GM19467 (cell line): ENCODE measurements around the gene FBXO41.

Experiments
- ATAC-seq: cut with Tn5 transposase; IDR thresholded peaks from one replicate; pipeline ENCODE4 v1.9.1; 2021; ENCODE audit warnings: mild to moderate bottlenecking, moderate library complexity; ENCODE audit not compliant: unreplicated experiment

The FBXO41 gene

GRCh38 chr2:73250872-73251846, 33.1 kb downstream of the FBXO41 start:
- ATAC-seq: no peak

DNA sequence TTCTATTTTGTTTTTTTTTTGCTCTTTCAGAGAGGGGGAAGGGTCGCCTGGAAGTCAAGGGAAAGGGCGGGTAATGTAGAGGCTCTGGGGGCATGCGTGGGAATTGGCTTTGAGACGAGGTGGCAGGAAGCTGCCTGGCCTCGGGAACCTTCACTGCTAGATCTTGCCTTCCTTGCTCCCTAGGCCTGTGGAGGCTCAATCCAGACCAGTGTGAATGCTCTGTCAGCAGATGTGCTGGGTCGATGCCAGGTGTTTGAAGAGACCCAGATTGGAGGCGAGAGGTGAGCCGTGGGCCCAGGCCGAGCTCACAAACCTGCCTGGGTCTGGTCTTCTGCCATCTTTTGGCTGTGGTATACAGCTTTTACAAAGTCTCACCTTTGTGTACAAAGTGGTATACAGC, 34.6 kb downstream of the FBXO41 start:
- ATAC-seq: no peak

GRCh38 chr2:73246850-73247249, 37.4 kb downstream of the FBXO41 start:
- no peak for ATAC-seq

GRCh38 chr2:73244580-73244979, 39.7 kb downstream of the FBXO41 start:
- no peak for ATAC-seq

- no peak for ATAC-seq
Measured at GRCh38 chr2:73243884-73244570, 40.3 kb downstream of the FBXO41 start.

GRCh38 chr2:73239776-73240175, 44.5 kb downstream of the FBXO41 start:
- no peak for ATAC-seq

- no peak for ATAC-seq
Measured at GRCh38 chr2:73238976-73239375, 45.3 kb downstream of the FBXO41 start.

- ATAC-seq: no peak
Measured at GRCh38 chr2:73238149-73238548, 46.1 kb downstream of the FBXO41 start.

DNA sequence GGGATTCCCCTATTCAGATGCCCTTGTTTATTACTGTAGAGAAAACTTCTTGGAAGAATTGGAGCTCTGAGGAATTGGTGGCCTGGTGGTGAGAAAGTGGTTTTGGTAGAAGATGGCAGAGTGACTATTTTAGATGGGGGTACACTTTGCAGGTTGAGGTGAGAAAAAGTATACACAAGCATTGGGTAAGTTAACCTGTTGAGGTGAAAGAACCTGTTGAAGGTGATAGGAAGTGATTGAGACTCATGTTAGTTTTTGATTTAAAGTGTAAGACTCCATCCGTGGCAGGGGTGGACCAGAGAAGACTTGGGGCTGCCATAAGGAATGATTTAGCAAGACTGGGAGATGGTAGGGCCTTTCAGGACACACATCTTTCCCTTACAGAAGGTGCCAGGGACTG, 47.1 kb downstream of the FBXO41 start:
- no peak for ATAC-seq

DNA sequence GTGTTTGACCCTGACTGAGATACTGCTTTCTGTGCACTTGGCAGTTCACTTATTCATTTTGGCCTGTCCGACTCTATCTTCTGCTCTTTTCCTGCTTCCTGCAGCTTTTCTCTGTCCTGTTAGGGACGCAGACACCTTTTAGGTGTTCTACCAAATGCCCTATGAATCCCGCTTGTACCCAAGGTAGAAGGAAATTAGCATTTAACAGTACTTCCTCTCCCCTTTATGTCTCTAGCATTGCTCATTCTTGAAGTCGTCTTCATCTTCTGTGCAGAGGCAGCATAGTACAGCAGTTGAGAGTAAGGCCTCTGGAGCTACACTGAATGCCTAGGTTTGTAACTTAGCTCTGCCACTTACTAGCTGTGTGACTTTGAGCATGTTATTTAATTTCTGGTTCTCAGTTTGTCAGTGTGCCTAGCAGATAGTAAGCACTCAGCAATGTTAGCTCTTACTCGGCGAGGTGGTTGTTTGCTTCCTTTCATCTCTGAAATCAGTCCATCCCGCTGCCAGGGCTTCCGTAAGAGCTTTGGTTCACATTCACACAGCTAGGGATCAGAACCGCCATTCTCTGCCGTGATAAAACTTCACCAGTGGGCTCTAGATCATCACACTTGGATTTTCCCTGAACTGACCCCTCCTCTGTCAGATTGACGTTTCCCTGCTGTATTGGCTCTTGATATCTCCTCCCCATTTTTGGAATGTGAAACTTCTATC, 48.8 kb downstream of the FBXO41 start:
- ATAC-seq: no peak

DNA sequence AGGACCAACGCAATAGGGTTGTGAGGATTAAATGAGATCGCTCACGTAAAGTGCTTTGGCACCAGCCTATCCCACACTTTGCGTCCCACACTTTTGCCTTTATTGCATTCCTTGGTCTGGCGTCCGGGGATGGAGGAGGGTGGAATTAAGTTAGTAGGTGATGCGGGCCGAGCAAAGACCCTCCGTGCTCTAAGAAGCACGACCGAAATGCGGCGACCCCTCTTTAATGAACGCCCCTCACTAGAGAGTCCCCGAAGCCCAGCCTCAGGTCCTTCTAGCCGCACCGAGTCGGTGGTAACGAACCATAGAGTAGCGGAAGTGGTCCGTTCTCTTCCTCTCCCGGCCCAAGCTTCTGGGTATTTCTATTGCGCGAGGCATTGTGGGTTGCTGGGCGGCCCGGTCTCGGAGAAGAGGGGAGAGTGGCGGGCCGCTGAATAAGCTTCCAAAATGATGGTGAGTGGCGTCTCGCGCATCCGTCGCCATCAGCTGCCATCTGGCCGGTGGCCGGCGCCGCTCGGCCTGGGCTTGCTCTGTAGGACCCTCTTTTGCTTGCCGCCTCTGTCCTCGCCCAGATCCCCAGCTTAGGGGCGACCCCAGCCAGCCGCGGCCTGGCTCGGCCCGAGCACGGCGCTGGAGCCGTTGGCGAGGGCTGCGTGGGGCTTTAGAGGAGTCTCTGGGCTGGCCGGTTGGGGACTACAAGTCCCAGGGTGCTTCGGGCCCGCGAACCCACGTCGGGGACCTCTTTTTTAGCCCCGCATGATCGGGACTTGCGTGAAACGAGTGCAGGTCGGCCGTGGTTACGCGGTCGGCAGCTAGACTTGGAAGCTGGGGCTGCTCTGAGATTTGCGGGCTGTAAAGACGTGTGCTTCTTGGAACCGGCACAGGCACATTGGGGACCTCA, 50.1 kb downstream of the FBXO41 start, which contains the start of gene CCT7:
Gene CCT7, plus strand, starts transcription at position 377 of the 901 bp plus-strand sequence. Its CDS starts 71 bp downstream, at position 448.
- ATAC-seq: peak; percentile 52

GRCh38 chr2:73233154-73233931, 50.9 kb downstream of the FBXO41 start, which contains the start of gene PRADC1:
TSS of gene PRADC1 (minus strand) at chr2:73233239. CDS start at chr2:73233160, 79 bp downstream.
- peak; percentile 88 for ATAC-seq

DNA sequence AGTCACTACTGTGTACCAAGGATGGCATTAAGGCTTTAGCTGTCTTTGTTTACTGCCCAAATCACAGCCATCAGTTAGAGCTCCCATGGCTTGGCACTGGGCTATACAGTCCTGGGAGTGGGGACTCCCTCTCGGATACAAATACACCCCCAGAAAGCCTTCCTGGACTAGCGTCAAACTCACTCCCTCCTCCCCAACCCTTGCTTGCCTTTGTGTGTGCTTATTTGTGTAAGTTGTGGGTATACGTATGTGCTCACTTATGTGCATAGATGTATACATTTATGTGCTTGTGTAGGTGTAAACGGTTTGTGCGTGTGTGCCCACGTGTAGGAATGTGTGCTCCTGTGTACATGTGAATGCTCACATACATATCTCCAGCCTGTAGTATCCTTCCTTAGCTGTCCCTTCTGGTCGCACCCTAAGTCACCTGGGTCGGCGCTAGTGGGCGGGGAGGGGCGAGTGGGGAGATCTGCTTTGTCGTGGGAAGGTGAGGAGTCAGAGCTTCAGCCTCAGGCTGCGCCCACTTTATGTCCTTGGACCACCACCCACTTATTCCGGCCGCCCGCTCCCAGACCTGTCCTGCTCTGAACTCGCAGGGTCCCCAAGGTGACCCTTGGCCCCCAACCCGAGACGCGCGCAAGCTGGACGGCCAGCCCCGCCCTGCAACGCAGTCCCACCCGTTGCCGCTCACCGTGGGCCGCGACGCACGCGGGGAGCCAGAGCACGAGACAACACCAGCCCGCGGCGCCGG, 51.7 kb downstream of the FBXO41 start:
- peak; percentile 1 for ATAC-seq

DNA sequence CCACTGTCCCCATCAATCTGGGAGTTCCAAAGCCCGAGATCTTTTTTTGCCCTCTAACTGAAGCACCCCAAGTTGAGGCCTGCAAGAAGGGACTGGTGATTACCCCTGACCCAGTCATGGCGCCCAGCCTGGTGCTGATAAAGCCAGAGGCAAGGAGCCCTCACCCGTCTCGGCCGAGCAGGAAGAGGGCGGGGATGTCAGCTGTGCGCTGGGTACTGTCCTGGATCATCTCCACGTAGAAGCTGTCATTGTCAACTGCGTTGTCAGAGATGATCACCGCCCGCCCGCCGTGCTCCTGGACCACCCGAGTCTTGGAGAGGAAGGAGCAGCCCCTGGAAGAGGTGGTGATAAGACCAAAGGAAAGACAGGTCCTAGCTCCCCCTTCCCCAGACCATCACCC, 55.6 kb downstream of the FBXO41 start:
- no peak for ATAC-seq

DNA sequence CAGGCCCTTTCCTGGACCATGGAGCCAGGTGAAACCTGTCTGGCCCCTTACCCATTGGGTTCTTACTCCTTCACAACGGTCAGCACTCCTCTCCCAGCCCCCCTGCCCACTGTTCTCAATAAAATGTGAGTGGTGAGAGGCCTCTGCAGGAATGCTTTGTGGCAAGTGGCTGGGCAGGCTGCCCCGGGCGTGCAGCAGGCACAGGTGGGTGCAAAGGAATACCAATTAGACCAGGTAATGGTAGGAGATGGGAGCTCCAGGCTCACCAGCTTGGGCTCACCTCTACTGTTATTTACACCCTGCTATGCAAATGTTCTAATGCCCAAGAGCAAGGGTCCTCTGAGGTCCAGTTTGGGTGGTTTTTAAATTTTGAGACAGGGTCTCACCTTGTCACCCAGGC, 57.2 kb downstream of the FBXO41 start:
- ATAC-seq: no peak

- no peak for ATAC-seq
Measured at GRCh38 chr2:73225513-73226360, 58.5 kb downstream of the FBXO41 start.

DNA sequence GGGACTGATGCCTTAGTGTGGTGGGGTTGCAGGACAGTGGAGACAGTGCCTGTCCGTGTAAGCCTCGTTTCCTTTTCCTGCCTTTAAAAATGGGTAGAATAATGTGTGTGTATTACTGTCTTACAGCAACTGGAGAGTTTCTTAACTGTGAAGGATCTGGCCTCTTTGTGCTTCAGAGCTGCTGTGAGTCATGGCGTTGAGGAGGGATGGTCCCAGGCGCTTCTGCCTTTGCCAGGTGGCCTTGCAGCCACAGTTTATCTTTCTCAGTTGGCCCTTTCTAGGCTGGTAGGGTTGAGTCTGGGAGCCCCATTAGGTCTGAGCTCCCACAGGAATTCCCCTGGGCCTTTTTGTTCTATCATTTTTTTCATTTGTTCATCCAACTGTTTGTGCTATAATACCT, 60.5 kb downstream of the FBXO41 start:
- ATAC-seq: no peak

DNA sequence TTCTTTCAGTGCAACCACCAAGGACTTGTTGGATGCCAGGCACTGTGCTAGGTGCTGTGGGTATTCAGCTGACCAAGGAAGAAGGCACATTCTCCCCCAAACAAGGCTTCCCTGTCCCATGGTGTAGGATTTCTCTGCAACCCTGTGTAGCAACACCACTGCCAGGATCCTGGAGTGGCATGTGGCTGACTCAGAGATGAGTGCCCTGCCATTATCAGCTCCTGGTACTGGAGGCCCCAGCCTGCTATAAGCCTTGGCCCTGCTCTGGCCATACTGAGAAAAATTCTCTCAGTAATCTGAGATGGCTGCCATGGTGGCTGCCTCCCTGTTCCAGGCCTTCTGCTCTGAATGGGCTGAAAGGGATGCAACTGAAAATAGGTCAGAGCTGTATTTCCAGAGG, 66.0 kb downstream of the FBXO41 start:
- ATAC-seq: no peak
